Neural cell (in vitro differentiated cells): ENCODE results near the gene RAB40C.

Experiments used
- EP300 ChIP-seq: fragments of 450-650 bp; conservative IDR thresholded peaks from 2 replicates; pipeline ENCODE4 v1.6.1; 2014; ENCODE audit warnings: antibody characterized with exemption, mild to moderate bottlenecking, moderate library complexity; ENCODE audit not compliant: poor library complexity, severe bottlenecking
- EZH2 ChIP-seq: fragments of 200-600, 300-800 bp; shearing (Covaris generic), sonication (generic); IDR thresholded peaks from 2 replicates; pipeline ENCODE4 v1.6.1; 2014; ENCODE audit warnings: antibody characterized with exemption, low read length, borderline replicate concordance, mild to moderate bottlenecking; ENCODE audit not compliant: insufficient read depth, poor library complexity, severe bottlenecking
- MXI1 ChIP-seq: fragments of 450-650 bp; conservative IDR thresholded peaks from 2 replicates; pipeline ENCODE4 v1.6.1; 2014; ENCODE audit warnings: antibody characterized with exemption, mild to moderate bottlenecking; ENCODE audit not compliant: poor library complexity, severe bottlenecking
- POLR2AphosphoS5 ChIP-seq: IDR thresholded peaks from 2 replicates; pipeline ENCODE4 v1.6.1; 2012
- RAD21 ChIP-seq: fragments of 450-650 bp; conservative IDR thresholded peaks from 2 replicates; pipeline ENCODE4 v1.6.1; 2014; ENCODE audit warnings: antibody characterized with exemption, mild to moderate bottlenecking, moderate library complexity
- SMC3 ChIP-seq: fragments of 450-650 bp; conservative IDR thresholded peaks from 2 replicates; pipeline ENCODE4 v1.6.1; 2014; ENCODE audit warnings: antibody characterized with exemption, mild to moderate bottlenecking, moderate library complexity; ENCODE audit not compliant: poor library complexity
- TAF1 ChIP-seq: IDR thresholded peaks from 2 replicates; pipeline ENCODE4 v1.6.1; 2012; ENCODE audit warnings: low read depth
- TF ChIP-seq, protein P1 (sequence below): fragments of 450-650 bp; IDR thresholded peaks from 2 replicates; pipeline ENCODE4 v1.5.1; 2014; ENCODE audit warnings: antibody characterized with exemption, mild to moderate bottlenecking, moderate library complexity; ENCODE audit not compliant: poor library complexity, severe bottlenecking
- TF ChIP-seq, protein P2 (sequence below): IDR thresholded peaks from 2 replicates; pipeline ENCODE4 v1.6.1; 2012; ENCODE audit warnings: borderline replicate concordance

DNA sequence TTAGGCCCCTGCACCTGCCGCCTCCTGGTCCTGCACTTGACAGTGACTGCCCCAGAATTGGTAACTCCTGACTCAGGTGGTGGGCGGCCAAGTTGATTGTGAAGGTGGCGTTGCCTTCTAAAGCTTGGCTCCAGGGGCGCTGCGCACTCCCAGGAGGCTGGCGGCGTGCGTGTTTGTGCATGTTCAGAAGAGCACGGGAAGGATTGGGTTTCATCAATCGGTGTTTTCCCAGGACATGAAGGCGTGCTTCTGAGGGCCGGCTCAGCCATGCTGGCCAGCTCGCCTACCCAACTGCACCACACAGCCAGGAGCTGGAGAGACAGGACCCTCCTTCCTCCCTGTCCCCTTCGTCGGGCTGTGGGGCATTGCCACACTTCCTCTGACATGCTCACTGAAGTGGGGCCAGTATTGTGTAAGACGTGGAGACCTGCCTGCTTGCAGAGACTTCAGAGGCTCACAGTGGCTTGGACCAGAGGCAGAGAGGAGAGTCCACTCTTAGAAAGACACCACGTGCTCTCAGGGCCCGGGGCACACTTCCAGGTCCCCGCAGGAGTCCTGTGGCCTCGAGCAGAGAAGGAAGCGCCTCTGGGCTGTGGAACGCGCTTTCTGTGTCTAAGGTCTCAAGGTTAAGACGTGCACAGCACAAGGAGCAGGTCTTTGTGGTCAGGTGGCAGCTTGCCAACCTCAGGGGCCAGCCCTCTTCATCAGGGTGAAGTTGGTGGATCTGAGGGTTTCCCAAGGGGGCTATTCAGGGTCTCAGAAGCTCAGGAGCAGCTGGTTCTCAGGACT is 2.8 kb downstream of the RAB40C start:
- TF ChIP-seq, protein P1, sequence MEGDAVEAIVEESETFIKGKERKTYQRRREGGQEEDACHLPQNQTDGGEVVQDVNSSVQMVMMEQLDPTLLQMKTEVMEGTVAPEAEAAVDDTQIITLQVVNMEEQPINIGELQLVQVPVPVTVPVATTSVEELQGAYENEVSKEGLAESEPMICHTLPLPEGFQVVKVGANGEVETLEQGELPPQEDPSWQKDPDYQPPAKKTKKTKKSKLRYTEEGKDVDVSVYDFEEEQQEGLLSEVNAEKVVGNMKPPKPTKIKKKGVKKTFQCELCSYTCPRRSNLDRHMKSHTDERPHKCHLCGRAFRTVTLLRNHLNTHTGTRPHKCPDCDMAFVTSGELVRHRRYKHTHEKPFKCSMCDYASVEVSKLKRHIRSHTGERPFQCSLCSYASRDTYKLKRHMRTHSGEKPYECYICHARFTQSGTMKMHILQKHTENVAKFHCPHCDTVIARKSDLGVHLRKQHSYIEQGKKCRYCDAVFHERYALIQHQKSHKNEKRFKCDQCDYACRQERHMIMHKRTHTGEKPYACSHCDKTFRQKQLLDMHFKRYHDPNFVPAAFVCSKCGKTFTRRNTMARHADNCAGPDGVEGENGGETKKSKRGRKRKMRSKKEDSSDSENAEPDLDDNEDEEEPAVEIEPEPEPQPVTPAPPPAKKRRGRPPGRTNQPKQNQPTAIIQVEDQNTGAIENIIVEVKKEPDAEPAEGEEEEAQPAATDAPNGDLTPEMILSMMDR, result no peak
- TF ChIP-seq, protein P2, sequence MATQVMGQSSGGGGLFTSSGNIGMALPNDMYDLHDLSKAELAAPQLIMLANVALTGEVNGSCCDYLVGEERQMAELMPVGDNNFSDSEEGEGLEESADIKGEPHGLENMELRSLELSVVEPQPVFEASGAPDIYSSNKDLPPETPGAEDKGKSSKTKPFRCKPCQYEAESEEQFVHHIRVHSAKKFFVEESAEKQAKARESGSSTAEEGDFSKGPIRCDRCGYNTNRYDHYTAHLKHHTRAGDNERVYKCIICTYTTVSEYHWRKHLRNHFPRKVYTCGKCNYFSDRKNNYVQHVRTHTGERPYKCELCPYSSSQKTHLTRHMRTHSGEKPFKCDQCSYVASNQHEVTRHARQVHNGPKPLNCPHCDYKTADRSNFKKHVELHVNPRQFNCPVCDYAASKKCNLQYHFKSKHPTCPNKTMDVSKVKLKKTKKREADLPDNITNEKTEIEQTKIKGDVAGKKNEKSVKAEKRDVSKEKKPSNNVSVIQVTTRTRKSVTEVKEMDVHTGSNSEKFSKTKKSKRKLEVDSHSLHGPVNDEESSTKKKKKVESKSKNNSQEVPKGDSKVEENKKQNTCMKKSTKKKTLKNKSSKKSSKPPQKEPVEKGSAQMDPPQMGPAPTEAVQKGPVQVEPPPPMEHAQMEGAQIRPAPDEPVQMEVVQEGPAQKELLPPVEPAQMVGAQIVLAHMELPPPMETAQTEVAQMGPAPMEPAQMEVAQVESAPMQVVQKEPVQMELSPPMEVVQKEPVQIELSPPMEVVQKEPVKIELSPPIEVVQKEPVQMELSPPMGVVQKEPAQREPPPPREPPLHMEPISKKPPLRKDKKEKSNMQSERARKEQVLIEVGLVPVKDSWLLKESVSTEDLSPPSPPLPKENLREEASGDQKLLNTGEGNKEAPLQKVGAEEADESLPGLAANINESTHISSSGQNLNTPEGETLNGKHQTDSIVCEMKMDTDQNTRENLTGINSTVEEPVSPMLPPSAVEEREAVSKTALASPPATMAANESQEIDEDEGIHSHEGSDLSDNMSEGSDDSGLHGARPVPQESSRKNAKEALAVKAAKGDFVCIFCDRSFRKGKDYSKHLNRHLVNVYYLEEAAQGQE, result no peak
- no peak for TF ChIP-seq MXI1
- no peak for TF ChIP-seq EZH2
- no peak for TF ChIP-seq POLR2AphosphoS5
- TF ChIP-seq EP300, result no peak
- TF ChIP-seq TAF1, result no peak
- no peak for TF ChIP-seq RAD21
- no peak for TF ChIP-seq SMC3
